Gastroesophageal sphincter (tissue), 4 donors: ENCODE data around the gene GPBP1. TPM values are rescaled to one million over a fixed set of nuclear protein-coding genes. Genes with fewer than 3 reads are reported as not detected.
"Not testable (repeated sequence)": the region's sequence is repeated elsewhere in the genome, so short reads cannot be mapped to it uniquely, and the experiment has no call there.

ENCODE experiments used
- ATAC-seq: fragments of 150-250 bp; one replicate; pipeline ENCODE4 v1.9.1; 2016; ENCODE audit warnings: mild to moderate bottlenecking, moderate library complexity
- H3K27ac ChIP-seq, 4 donors: fragments of 200-600 bp; sonication (generic) in 3 of 4; 1 replicate in 3 of 4; 2 replicates in 1 of 4; pipeline ENCODE4 v1.5.1; 2016 to 2019
- H3K27me3 ChIP-seq: fragments of 200-600 bp; sonication (generic); one replicate; pipeline ENCODE4 v1.5.1; 2019
- H3K36me3 ChIP-seq, 2 donors: fragments of 200-600 bp; sonication (generic); one replicate each; pipeline ENCODE4 v1.5.1; 2019; ENCODE audit warnings: control low read depth in 1 of 2
- H3K4me1 ChIP-seq, 3 donors: fragments of 200-600 bp; sonication (generic); 1 replicate in 2 of 3; 2 replicates in 1 of 3; pipeline ENCODE4 v1.5.1; 2016 to 2019; ENCODE audit warnings: control low read depth in 2 of 3
- H3K4me3 ChIP-seq, 2 donors: fragments of 200-600 bp; sonication (generic); one replicate each; pipeline ENCODE4 v1.5.1; 2019; ENCODE audit warnings: mild to moderate bottlenecking in 1 of 2, moderate library complexity in 1 of 2
- H3K9me3 ChIP-seq, 3 donors: fragments of 200-600 bp; sonication (generic); one replicate each; pipeline ENCODE4 v1.5.1; 2017 to 2019; ENCODE audit warnings: control low read depth in 2 of 3
- CTCF ChIP-seq, 4 experiments: fragments of 200-600 bp in 2 of 4; fragments of 450-650 bp in 2 of 4; sonication (generic) in 1 of 4; IDR thresholded peaks; one replicate each; pipeline ENCODE4 v1.5.1; 2017 to 2019; ENCODE audit warnings: antibody characterized with exemption in 4 of 4, mild to moderate bottlenecking in 2 of 4, moderate library complexity in 2 of 4
- EP300 ChIP-seq: sonication (generic); formaldehyde crosslinking; IDR thresholded peaks from one replicate; pipeline ENCODE4 v1.6.1; 2017; ENCODE audit warnings: antibody characterized with exemption, mild to moderate bottlenecking
- POLR2A ChIP-seq, 2 donors: fragments of 450-650 bp; IDR thresholded peaks; one replicate each; pipeline ENCODE4 v1.6.1; 2017; ENCODE audit warnings: antibody characterized with exemption in 2 of 2, mild to moderate bottlenecking in 2 of 2, moderate library complexity in 1 of 2
- POLR2AphosphoS5 ChIP-seq: sonication (generic); formaldehyde crosslinking; IDR thresholded peaks from one replicate; pipeline ENCODE4 v1.6.1; 2017; ENCODE audit warnings: antibody characterized with exemption
- WGBS, 2 donors: methylation state at CpG; one replicate each; pipeline ENCODE4 v1.1.5; 2018; ENCODE audit warnings: low coverage in 1 of 2; 5-methylcytosine and 5-hydroxymethylcytosine counted together
- total RNA-seq, 4 donors: library from RNA; depleted of rRNA; stranded (reverse); fragments of >200 nt; gene quantifications; one replicate each; pipeline ENCODE4 v1.1.0, GENCODE V29; 2016

The GPBP1 gene
- total RNA-seq, 4 donors from 2014 or later: 42.0 to 73.3 (median 62.7) TPM

DNA sequence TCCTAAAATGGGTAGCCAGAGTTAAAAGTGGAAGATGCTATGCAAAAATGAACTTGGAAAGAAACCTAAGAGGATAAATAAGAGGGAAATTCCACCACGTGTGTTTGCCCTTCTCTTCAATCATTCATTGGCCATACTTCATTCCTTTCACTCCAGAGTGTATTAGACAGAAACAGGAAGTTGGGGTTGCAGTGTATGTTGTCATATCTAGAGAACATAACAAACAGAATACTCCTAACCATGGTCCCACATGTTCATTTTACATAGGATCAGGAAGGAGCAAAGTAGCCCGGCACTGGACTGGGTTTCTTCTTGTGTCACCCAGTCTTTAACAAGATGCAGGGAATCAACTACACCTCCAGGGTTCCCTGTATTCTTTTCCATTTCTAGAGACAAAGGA is 7.6 kb upstream of the GPBP1 start:
- Histone ChIP-seq H3K4me1 (no peaks in the 10 kb centered on the region), H3K4me3 (no peak overlapping the region), H3K36me3 (no peaks in the 10 kb centered on the region), H3K27me3 (no peaks in the 10 kb centered on the region), H3K27ac (no peak overlapping the region), H3K9me3 (no peaks in the 10 kb centered on the region)
- 36 to 55% methylated on average over 1 to 2 of the region's 2 CpGs for WGBS, 2 donors
- ATAC-seq: no peak
- TF ChIP-seq POLR2AphosphoS5 (no peak), EP300 (no peak), POLR2A (IDR thresholded peaks at IDR 0.05) (no peak), CTCF (IDR thresholded peaks at IDR 0.05) (no peak)

DNA sequence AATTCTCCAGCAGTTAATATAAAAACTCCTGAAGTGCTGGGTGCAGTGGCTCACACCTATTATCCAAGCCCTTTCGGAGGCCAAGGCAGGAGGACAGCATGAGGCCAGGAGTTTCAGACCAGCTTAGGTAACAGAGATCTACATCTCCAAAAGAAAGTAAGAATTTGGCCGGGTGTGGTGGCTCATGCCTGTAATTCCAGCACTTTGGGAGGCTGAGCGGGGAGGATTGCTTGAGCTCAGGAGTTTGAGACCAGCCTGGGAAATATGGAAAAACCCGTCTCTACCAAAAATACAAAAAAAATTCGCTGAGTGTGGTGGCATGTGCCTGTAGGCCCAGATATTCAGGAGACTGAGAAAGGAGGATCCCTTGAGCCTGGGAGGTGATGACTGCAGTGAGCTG is 6.7 kb upstream of the GPBP1 start:
- WGBS, 2 donors: 90 to 98% methylated on average over 2 to 5 of the region's 5 CpGs
- no peak overlapping the region for H3K4me3 ChIP-seq
- H3K9me3 ChIP-seq: no peaks in the 10 kb centered on the region
- H3K27ac ChIP-seq: no peak overlapping the region
- no peaks in the 10 kb centered on the region for H3K27me3 ChIP-seq
- ATAC-seq: no peak
- peaks cover 0 to 6% (median under 1%) of the 10 kb centered on the region in 3 donors for H3K4me1 ChIP-seq
- H3K36me3 ChIP-seq: no peaks in the 10 kb centered on the region
- no peak for TF ChIP-seq POLR2A (IDR thresholded peaks at IDR 0.05)
- TF ChIP-seq POLR2AphosphoS5: no peak
- no peak for TF ChIP-seq CTCF (IDR thresholded peaks at IDR 0.05)
- TF ChIP-seq EP300: no peak

- 91 to 98% methylated on average over 5 to 11 of the region's 13 CpGs for WGBS, 2 donors
- not testable (repeated sequence) for H3K4me3 ChIP-seq, H3K27ac ChIP-seq, ATAC-seq, H3K9me3 ChIP-seq, H3K36me3 ChIP-seq, H3K27me3 ChIP-seq
- H3K4me1 ChIP-seq: peaks cover 0 to 11% (median 6%) of the 10 kb centered on the region in 3 donors
Observed at GRCh38 chr5:57170116-57170515, 3.7 kb upstream of the GPBP1 start.

GRCh38 chr5:57171816-57172465 is 1.9 kb upstream of the GPBP1 start:
- Histone ChIP-seq H3K4me3 (peak overlapping the region; percentile 80 to 95), H3K27ac (peak overlapping the region; percentile 96 to 100 (median 99)), H3K4me1 (peaks cover 0 to 24% (median 6%) of the 10 kb centered on the region in 3 donors), H3K36me3 (no peaks in the 10 kb centered on the region), H3K27me3 (no peaks in the 10 kb centered on the region), H3K9me3 (no peaks in the 10 kb centered on the region)
- TF ChIP-seq POLR2A (IDR thresholded peaks at IDR 0.05) (no peak), POLR2AphosphoS5 (no peak), EP300 (no peak), CTCF (IDR thresholded peaks at IDR 0.05) (no peak)
- no peak for ATAC-seq
- 54 to 66% methylated on average over 8 to 15 of the region's 16 CpGs for WGBS, 2 donors

GRCh38 chr5:57172466-57173318 is 1.2 kb upstream of the GPBP1 start:
- Histone ChIP-seq H3K36me3 (no peaks in the 10 kb centered on the region), H3K27ac (peak overlapping the region; percentile 96 to 100 (median 99)), H3K9me3 (no peaks in the 10 kb centered on the region), H3K4me3 (peak overlapping the region; percentile 80 to 95), H3K4me1 (peaks cover 0 to 31% (median 6%) of the 10 kb centered on the region in 3 donors), H3K27me3 (no peaks in the 10 kb centered on the region)
- ATAC-seq: no peak
- WGBS, 2 donors: 1 to 2% methylated on average over 16 of the region's 31 CpGs
- no peak for TF ChIP-seq EP300
- TF ChIP-seq POLR2AphosphoS5: no peak
- no peak for TF ChIP-seq POLR2A (IDR thresholded peaks at IDR 0.05)
- TF ChIP-seq CTCF (IDR thresholded peaks at IDR 0.05): no peak
